A549 treated with DMSO at 1 μM for 4 hours (cell line): ENCODE data around the gene SNF8. TPM values are rescaled to one million over a fixed set of nuclear protein-coding genes. Genes with fewer than 3 reads are reported as not detected.

Experiments used
- total RNA-seq: library from RNA; stranded (reverse); fragments of 200-300 nt; extraction: Qiagen RNA extraction; gene quantifications from 5 replicates; pipeline ENCODE4 v1.2.3, GENCODE V29; 2022; ENCODE audit warnings: low read depth

The SNF8 gene, protein sequence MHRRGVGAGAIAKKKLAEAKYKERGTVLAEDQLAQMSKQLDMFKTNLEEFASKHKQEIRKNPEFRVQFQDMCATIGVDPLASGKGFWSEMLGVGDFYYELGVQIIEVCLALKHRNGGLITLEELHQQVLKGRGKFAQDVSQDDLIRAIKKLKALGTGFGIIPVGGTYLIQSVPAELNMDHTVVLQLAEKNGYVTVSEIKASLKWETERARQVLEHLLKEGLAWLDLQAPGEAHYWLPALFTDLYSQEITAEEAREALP
- total RNA-seq = 271 to 317 TPM (median 289 TPM) in 5 replicates

GRCh38 chr17:48944515-48945260, at the start of gene SNF8:
Gene SNF8 (minus strand): TSS chr17:48944842. CDS start chr17:48944734, 108 bp downstream.

DNA sequence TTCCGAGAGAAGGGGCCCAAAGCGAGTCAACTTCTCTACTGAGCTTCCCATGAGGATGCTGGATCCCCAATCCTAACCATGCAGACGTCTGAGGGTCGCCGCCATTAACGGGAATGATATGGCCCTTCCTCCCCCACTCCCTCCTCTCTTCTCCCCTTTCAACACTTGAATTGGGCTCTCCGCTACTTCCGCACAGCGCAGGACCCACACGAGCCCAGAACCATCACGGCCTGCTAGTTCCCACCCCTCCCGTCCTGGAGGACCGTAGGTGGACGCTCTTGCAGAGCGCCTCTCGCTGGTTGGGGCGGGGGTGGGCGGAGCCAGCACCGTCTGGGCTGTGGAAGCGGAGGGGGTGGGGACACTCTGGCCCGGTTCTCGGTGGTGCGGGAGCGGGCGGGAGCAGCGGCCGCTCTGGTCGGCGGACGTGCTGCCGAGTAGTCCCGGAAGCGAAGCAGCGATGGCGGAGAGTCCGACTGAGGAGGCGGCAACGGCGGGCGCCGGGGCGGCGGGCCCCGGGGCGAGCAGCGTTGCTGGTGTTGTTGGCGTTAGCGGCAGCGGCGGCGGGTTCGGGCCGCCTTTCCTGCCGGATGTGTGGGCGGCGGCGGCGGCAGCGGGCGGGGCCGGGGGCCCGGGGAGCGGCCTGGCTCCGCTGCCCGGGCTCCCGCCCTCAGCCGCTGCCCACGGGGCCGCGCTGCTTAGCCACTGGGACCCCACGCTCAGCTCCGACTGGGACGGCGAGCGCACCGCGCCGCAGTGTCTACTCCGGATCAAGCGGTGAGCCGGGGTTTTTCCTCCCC, 36.4 kb downstream of the SNF8 start, which contains the start of gene UBE2Z:
Gene UBE2Z, plus strand, starts transcription at position 361 of the 797 bp plus-strand sequence. Its CDS starts 97 bp downstream, at position 458.

Other genes starting within 250 kb of the SNF8 start
- not detected in 5 replicates for gene PRAC1, start 222.3 kb downstream of the SNF8 start, total RNA-seq
- gene PRAC2, start 221.7 kb downstream of the SNF8 start, total RNA-seq = not detected in 5 replicates
- 1.7 to 2.7 TPM (median 2.3 TPM) in 5 replicates for gene HOXB13, start 216.1 kb downstream of the SNF8 start, total RNA-seq
- 0.50 to 0.60 TPM (median 0.56 TPM) in 5 replicates for gene TTLL6, start 127.6 kb downstream of the SNF8 start, total RNA-seq
- 64.9 to 77.4 TPM (median 68.9 TPM) in 5 replicates for gene CALCOCO2, start 113.8 kb downstream of the SNF8 start, total RNA-seq
- gene ATP5MC1, start 52.1 kb downstream of the SNF8 start, total RNA-seq = 498 to 723 TPM (median 555 TPM) in 5 replicates
- 125 to 133 TPM (median 130 TPM) in 5 replicates for gene UBE2Z, start 36.4 kb downstream of the SNF8 start, total RNA-seq
- gene GIP, start 23.8 kb upstream of the SNF8 start, total RNA-seq = 2.9 to 4.4 TPM (median 3.8 TPM) in 5 replicates
- gene IGF2BP1, start 52.5 kb upstream of the SNF8 start, total RNA-seq = 53.1 to 93.9 TPM (median 91.6 TPM) in 5 replicates
- 0.38 to 0.53 TPM (median 0.45 TPM) in 5 replicates for gene B4GALNT2, start 187.9 kb upstream of the SNF8 start, total RNA-seq